ENCODE results near the gene SOX6.

The SOX6 gene

GRCh38 chr11:15989685-15990084 is 366.7 kb downstream of the SOX6 start:
- DNase-seq (ENCODE audit: low read depth), result no peak

GRCh38 chr11:15988693-15989231 is 367.6 kb downstream of the SOX6 start:
- DNase-seq (ENCODE audit: low read depth), result no peak

- no peak for DNase-seq (ENCODE audit: low read depth)
Measured at GRCh38 chr11:15988016-15988550, 368.3 kb downstream of the SOX6 start.

GRCh38 chr11:15987046-15987445 is 369.3 kb downstream of the SOX6 start:
- DNase-seq (ENCODE audit: low read depth), result no peak

GRCh38 chr11:15985860-15986139 is 370.5 kb downstream of the SOX6 start:
- DNase-seq (ENCODE audit: low read depth), result no peak

- no peak for DNase-seq (ENCODE audit: low read depth)
Measured at GRCh38 chr11:15985127-15985859, 371.1 kb downstream of the SOX6 start.

GRCh38 chr11:15981292-15981691 is 375.1 kb downstream of the SOX6 start:
- no peak for DNase-seq (ENCODE audit: low read depth)

- DNase-seq (ENCODE audit: low read depth), result no peak
Measured at GRCh38 chr11:15977116-15977515, 379.2 kb downstream of the SOX6 start.

GRCh38 chr11:15976433-15977045 is 379.8 kb downstream of the SOX6 start:
- DNase-seq (ENCODE audit: low read depth), result no peak

GRCh38 chr11:15975742-15976141 is 380.6 kb downstream of the SOX6 start:
- no peak for DNase-seq (ENCODE audit: low read depth)

GRCh38 chr11:15972838-15973237 is 383.5 kb downstream of the SOX6 start:
- no peak for DNase-seq (ENCODE audit: low read depth)

GRCh38 chr11:15971215-15971546 is 385.2 kb downstream of the SOX6 start:
- DNase-seq (ENCODE audit: low read depth), result no peak

- DNase-seq (ENCODE audit: low read depth), result no peak
Measured at GRCh38 chr11:15970506-15971214, 385.7 kb downstream of the SOX6 start.

- no peak for DNase-seq (ENCODE audit: low read depth)
Measured at GRCh38 chr11:15969701-15970329, 386.5 kb downstream of the SOX6 start.

- no peak for DNase-seq (ENCODE audit: low read depth)
Measured at GRCh38 chr11:15969281-15969680, 387.1 kb downstream of the SOX6 start.

- DNase-seq (ENCODE audit: low read depth), result no peak
Measured at GRCh38 chr11:15968461-15969130, 387.8 kb downstream of the SOX6 start.

- no peak for DNase-seq (ENCODE audit: low read depth)
Measured at GRCh38 chr11:15967966-15968365, 388.4 kb downstream of the SOX6 start.

- no peak for DNase-seq (ENCODE audit: low read depth)
Measured at GRCh38 chr11:15967166-15967565, 389.2 kb downstream of the SOX6 start.

GRCh38 chr11:15965562-15966250 is 390.6 kb downstream of the SOX6 start:
- no peak for DNase-seq (ENCODE audit: low read depth)

- DNase-seq (ENCODE audit: low read depth), result no peak
Measured at GRCh38 chr11:15963266-15963665, 393.1 kb downstream of the SOX6 start.

- no peak for DNase-seq (ENCODE audit: low read depth)
Measured at GRCh38 chr11:15958910-15959309, 397.4 kb downstream of the SOX6 start.

All from activated T-cell treated with anti-CD3 and anti-CD28 coated beads for 24 hours (primary cell).